Coronary artery (tissue), 2 donors: ENCODE measurements around the gene RBM33.

Experiments
- DNase-seq: peaks from one replicate; pipeline ENCODE4 v3.0.0-alpha.2; 2017; ENCODE audit warnings: low spot score
- H3K27ac ChIP-seq, 2 donors: fragments of 200-600 bp; sonication (generic); one replicate each; pipeline ENCODE4 v1.5.1; 2016 to 2019
- H3K4me3 ChIP-seq: fragments of 200-600 bp; sonication (generic); 2 replicates; pipeline ENCODE4 v1.5.1; 2016; ENCODE audit warnings: mild to moderate bottlenecking, moderate library complexity
- CTCF ChIP-seq: fragments of 200-600 bp; sonication (generic); IDR thresholded peaks from one replicate; pipeline ENCODE4 v1.5.1; 2019; ENCODE audit warnings: antibody characterized with exemption

The RBM33 gene

GRCh38 chr7:155625557-155625956 is 18.9 kb upstream of the RBM33 start:
- H3K4me3 ChIP-seq: no peak overlapping the region

GRCh38 chr7:155629171-155629570 is 15.3 kb upstream of the RBM33 start:
- Histone ChIP-seq H3K27ac (no peak overlapping the region), H3K4me3 (no peak overlapping the region)
- no peak for TF ChIP-seq CTCF
- no peak for DNase-seq

More at GRCh38 chr7:155625557-155625956, 18.9 kb upstream of the RBM33 start:
- no peak overlapping the region for H3K27ac ChIP-seq
- TF ChIP-seq CTCF: no peak
- DNase-seq: no peak

- H3K4me3 ChIP-seq: no peak overlapping the region
- TF ChIP-seq CTCF: no peak
- DNase-seq: no peak
- no peak overlapping the region for H3K27ac ChIP-seq
Observed at GRCh38 chr7:155631155-155631554, 13.3 kb upstream of the RBM33 start.

- TF ChIP-seq CTCF: no peak
- Histone ChIP-seq H3K27ac (no peak overlapping the region), H3K4me3 (no peak overlapping the region)
- no peak for DNase-seq
Observed at GRCh38 chr7:155635817-155636216, 8.6 kb upstream of the RBM33 start.

- DNase-seq: no peak
- TF ChIP-seq CTCF: no peak
- no peak overlapping the region for H3K4me3 ChIP-seq
- H3K27ac ChIP-seq: no peak overlapping the region
Observed at GRCh38 chr7:155637155-155637554, 7.3 kb upstream of the RBM33 start.

- no peak for TF ChIP-seq CTCF
- no peak overlapping the region for H3K27ac ChIP-seq
- no peak overlapping the region for H3K4me3 ChIP-seq
- no peak for DNase-seq
Observed at GRCh38 chr7:155638366-155638765, 6.1 kb upstream of the RBM33 start.

- TF ChIP-seq CTCF: no peak
- DNase-seq: no peak
- H3K4me3 ChIP-seq: no peak overlapping the region
- no peak overlapping the region for H3K27ac ChIP-seq
Observed at GRCh38 chr7:155639958-155640520, 4.4 kb upstream of the RBM33 start.
